Kidney capillary endothelial cell (primary cell): ENCODE data around the gene SGMS1.

ENCODE experiments used
- DNase-seq: peaks from one replicate; pipeline ENCODE4 v3.0.0-alpha.2; 2018; ENCODE audit warnings: low spot score

Gene SGMS1

DNA sequence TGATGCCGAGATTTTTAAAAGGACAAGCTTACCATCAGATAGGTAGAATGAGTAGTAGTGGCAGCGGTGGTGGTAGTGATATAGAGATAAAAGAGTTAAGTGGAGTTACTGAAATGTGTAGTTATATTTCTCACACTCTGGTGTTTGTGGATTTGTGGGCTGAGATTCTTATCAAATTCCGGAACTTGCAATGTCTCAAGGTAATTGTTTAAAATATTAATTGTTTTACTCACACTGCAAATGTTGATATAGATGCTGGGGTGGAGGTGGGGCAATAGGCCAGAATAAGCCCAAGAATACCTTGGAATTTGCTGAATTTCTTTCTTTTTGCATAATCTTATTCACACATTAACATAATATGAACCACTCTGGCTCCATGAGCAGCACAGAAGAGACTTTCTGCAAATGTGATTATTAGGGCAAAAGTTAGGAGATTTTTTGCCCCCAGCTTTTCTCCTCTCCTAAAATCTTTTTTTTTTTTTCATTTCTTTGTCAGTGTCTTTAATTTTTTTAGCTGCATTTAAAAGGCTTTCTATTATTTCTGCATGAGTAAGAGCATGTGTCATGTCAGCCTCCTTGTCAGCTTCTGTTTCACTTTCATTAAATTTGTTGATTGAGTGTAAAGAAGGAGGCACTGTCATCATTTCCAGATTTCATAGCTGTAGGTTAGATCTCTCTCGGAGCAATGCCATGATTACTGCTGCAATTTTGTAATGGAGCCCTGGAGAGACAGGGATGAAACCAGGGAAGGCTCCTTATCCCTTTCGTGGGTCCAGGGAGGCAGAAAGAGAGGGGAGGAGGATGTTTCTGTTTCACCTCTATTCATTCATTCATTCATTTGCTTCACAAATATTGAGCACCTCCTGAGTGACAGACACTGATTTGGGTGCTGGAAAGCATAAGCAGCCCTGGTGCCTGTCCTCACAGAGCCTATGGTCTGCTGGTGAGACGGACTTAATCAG is 13.1 kb upstream of the SGMS1 start:
- no peak for DNase-seq

DNA sequence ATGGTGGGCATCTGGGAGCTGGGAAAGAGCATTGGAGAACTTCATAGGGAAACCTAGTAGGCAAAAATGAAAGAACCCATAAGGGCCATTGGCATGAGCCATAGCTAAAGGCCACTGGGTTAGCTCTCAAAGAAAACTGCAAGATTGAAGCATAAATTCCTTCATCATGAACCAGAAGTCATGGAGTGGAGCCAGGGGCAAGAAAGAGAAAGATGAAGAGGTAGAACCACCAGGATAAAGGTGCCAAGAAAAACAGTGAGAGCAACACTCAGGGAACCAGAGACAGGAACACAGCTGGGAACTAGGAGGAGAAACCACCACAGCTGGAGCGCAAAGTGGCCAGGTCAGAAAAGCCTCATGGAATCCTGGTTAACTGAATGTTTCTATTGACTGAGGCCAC is 11.5 kb upstream of the SGMS1 start:
- no peak for DNase-seq

DNA sequence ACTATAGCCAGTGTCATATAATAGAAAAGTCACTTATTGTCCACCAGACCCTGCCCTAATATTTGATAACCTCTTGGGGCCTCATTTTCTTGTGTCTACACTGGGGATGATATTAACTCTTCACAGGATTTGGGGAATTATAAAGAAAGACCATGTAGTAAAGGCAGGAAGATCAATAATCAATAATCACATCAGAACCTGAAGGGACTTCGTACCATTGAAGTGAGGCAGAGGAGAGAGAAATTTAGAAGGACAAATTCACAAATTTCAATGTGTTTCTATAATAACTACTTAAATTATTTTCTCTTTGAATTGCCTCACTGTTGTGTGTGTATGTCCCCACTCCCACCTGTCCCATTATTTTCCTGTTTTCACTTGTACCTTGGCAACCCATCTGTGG is 10.7 kb upstream of the SGMS1 start:
- DNase-seq: no peak

DNA sequence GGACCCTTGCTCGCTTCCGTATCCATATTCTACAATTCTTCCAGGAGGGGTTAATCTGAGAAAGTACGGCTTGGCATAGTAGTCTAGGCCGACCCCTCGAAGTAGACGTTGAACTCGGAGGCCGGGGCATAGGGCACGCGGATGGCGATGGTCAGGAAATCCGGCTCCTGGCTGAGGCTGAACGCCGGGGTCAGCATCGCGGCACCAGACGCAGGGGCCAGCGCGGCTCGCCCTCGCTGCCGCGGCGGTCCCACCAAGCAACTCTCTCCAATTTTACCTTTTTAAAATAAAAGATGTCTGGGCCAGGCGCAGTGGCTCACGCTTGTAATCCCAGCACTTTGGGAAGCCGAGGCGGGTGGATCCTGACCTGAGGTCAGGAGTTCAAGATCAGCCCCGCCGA is 7.3 kb upstream of the SGMS1 start:
- DNase-seq: no peak

DNA sequence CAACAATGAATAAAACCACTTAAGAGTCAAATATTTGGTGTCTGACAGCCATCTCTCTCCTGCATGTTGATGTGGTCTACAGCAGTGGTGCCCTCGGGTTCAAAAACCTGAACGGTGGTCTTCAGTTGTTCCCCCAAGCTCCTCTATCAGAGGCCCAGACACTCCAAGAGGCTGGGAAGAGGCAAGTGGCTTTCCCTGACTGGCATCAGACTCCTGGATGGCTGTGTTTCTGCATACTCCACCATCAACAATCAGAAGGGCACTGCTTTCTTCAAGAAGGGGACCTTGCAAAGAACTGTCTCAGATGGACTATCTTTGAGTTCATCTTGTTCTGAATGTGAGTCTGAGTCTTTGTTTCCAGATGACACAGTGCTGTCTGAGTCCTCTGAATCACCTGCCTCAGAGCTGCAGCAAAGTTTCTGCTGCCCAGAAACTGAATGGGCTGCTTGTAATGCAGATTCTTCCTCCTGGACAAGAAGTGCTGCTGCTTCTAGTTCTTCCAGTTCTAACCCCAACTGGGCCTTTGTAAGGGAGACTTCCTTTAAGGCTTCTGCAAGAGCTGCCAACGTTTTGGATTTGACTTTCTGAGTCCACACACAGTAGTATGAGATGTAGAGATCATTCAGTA is 5.9 kb upstream of the SGMS1 start:
- DNase-seq: no peak

DNA sequence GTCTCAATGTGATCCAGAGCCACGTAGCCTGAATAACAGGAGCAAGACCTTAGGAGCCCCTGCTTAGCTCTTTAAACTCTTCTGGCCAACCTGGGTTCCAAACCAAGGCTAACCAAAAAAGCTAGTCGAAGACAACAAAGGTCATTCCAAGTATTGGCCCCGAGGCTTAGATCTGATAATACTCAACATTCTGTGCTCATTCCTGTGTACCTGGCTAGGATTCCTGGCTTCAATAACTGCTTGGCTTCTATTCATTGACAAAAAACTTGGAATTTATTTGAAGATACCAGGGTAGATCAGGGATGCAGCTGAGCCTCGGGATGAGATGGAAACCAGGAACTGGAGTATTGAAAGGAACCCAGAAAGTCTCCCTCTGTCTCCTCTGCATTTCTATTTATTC is 4.1 kb upstream of the SGMS1 start:
- DNase-seq: no peak

DNA sequence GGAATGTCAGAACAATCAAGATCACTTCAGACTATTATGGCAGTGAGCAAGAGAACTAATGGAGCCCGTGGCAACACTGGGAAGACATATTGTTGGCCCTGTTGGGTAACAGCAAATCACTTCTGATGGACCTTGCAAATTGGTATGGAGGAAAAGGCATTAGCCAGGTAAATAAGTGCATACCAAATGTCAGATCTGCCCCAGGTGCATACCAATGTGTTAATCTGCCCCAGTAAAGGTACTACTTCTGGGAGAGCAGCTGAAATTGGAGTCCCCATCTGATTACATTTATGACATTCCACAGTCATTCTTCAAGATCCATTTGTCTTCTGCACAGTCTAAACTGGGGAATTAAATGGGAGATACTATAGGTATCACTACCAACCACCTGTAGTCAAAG is 3.7 kb upstream of the SGMS1 start:
- no peak for DNase-seq

DNA sequence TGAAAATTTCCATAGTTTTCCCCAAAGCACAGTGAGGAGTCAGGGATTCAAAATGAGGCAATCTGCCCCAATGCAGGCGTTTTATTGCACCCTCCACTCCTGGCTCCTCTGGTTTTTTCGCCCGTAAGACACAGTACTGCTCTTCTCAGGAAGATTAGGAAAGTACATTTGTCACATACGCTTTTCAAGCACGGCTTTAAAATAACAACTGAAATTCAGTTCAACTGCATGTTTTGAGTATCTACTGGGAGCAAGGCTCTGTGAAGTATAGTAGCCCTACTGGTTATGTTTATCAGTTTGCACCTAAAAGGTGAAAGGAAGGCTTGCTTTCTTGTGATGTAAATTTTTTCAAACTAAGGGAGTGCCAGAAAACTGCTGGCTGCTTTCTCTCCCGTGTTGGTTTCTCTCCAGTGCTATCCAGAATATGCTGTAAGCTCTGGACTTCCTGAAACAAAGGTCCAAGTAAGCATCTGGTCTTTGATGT is 1.9 kb upstream of the SGMS1 start:
- DNase-seq: no peak

DNA sequence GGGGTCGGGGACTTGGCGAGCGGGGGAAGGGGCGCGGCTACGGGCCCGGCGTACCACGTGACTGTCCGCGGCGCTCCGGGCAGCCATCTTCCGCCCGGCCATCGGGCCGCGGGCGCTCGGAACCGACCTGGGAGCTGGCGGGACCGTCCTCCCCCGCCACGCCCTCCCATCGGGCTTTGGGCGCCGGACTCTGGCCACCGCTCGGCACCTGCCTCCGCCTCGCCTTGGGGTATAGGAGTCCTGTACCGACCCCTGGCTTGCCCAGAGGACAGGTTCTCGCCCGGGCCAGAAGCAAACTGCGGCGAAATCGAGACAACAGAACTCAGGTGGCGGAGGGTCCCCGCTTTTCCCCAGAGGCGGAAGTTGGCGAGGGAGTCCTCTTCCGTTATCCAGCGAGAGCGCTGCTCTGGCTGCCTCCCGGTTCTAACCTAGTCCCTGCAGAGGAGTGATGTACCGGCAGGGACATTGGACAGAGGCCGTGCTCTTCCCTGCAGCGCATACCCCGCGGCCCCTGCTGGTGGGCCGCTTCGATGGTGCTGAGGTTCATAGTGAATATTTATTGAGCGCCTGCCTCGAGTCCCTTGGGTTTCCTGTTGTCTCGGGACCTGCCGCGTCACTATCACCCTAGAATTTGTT is 1.2 kb upstream of the SGMS1 start:
- peak; percentile 69 for DNase-seq

DNA sequence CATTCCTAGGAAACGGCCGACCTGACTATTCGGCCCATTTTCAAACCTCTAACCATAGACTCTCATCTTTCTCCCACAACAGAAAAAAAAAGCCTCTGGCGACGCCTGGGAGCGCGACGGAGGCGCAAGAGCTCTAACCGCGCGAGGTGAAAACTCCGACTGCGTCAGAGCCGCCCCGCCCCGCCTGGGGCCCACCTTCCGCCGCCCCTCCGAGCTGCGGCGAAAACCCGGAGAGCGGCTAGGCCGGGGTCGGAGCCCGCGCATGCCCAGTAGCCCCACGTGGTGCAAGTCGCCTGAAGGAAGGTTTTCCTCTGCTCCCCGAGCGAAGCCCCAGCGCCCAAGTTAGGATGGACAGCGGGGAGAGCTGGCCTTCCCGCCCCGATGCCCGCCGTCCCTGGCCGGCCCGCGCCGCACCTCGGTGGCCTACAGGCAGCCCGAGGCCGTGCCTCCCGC is 683 bp upstream of the SGMS1 start:
- peak; percentile 94 for DNase-seq

DNA sequence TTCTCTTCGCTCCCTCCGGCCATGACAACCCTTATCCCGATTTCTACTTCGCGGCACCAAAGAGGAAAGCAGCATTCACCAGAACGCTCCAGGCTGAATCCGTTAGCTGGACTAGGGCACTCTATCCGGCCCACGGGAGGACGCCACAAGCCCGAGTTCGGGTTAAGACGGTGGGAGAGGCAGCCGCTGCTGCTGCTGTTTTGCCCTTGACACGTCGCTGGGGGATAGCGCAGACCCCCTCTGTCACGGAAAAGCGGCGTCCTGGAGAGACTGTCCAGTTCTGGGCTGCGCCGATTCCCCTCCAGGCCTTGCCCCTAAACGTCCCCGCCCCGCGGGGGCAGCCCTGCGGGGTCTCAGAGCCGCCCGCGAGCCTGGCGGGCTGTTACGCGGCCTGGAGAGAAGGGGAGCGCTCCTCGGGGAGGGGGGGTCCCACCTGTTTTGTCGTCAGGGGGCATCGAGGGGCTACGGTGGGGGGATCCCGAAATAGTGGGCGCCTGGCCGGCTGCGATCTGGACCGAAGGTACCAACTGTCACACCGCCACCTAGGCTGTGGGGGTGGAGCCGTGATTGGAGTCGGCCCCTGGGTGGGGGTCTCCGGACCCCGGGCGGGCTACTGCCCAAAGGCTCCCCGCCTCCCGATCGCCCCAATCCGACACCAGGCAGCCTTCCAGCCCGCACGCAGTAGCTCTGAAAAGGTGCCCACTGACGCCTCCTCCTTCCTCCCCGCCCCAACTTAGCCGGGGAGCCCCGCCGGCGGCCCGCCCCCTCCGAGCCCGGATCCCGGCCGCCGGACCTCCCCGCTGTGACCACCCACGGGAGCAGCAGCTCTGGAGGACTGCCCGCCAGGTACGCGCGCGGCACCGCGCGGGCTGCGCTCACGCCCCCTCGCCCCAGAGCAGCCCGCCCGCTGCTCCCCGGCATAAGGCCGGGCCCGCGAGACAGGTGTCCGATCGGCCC is 772 bp downstream of the SGMS1 start:
- DNase-seq: peak; percentile 33

DNA sequence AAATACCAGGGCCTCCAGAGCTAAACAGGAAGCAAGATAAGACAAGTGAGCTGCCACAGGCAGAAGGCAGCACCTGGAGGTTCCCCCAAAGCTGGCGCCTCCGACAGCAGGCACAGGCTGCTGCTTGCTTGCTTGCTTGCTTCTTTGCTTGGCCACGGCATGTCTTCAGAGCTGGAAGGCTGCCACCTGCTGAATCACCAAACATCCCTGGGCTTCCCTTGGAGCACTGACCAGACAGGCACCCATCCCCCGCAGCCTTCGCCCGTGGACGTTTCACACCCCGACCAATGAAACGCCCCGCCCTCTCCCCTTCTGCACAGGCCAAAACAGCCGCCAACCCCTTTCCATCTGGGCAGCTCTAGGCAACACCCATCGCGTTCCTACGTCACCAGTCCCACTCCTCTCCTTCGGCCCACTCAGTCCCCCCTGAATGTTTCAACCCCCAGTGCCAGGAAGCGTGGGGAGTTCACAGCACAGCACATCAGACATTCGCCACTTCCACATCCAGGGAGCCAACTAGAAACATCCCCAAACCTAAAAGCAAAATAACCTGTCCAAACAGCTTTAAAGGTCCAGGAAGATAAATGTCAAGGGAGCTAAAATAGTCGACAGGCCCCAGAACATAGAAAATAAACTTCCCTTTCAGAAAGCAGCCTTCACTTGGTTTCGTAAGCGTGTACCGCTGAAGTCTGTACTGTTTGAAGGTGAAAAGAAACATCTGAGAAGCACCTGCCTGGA is 1.6 kb downstream of the SGMS1 start:
- peak; percentile 82 for DNase-seq

DNA sequence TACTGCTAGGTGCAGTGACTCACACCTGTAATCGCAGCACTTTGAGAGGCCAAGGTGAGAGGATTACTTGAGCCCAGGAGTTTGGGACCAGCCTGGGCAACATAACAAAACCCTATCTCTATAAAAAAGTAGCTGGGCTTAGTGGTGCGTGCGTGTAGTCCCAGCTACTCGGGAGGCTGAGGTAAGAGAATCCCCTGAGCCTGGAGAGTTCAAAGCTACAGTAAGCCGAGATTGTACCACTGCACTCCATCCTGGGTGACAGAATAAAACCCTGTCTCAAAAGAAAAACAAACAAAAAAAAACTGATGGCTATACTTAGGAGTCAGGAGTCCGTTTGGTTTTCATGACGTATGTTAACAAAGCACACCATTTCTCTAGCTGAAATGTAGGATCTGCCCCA is 2.9 kb downstream of the SGMS1 start:
- no peak for DNase-seq

DNA sequence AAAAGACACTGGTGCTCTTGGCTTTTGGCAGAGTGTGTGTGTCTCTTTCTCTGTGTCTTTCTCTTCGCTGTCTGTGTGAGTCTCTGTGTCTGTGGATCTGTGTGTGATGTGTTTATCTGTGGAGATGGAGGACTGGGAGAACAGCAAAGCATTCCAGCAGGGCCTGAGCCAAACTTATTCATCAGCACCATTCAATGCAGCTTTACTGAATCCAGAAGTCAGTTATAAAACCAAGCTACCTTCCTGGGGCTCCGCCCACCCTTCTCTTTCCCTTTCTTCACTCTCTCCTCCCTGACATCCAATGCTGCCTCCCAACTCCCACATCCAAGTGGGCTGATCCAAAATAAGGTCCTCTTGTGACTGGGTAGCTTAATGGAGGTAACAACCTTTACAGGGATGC is 3.9 kb downstream of the SGMS1 start:
- DNase-seq: no peak

DNA sequence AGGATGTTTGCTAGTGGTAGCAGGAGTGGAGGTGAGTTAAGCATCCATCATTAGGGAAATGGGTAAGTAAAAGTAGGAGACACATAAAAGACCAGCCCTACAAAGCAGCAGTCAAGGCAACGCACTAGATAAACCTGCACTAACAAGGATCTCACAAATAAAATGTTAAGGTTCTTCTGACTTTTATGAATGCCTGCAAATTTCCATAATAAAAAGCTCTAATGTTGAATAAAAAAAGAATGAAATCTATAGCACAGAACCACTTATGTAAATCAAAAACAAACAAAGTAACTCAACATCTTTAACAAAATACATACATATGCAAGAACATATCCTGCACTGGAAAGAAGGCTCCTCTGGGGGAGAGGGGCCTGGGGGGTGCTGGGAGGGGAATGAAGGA is 4.6 kb downstream of the SGMS1 start:
- no peak for DNase-seq

DNA sequence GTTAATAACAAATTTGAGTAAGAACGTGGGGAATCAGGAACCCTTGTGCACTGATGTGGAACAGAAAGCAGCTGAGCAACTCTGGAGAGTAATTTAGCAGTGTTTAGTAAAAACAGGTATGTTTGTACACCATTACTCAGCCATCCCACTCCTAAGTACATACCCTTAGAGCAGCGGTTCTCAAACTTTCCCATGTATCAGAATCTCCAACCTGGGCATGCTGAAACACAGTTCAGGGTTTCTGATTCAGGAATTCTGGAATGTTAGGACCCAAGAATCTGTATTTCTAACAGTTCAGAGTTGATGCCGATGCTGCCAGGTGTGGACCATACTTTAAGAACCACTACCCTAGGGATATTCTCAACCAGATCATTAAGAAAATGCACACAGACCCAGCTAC is 5.1 kb downstream of the SGMS1 start:
- no peak for DNase-seq

DNA sequence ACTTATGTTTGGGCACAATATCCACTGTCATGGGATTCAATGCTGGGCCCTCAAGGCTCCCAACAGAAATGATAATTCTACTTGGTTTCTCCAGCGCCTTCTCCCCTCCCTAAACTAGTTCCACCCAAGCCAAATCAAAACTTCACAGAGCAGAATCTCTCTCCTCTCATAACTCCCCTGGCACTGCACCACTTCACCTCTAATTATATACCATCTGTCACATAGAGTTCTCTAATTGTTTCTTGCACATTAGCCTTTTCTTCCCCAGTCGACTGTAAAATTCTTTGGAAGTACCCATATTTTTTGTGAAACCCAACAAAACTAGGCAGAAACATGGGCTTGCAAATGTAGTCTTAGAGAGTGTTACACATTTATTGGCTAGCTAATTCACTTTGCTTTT is 8.1 kb downstream of the SGMS1 start:
- DNase-seq: no peak

DNA sequence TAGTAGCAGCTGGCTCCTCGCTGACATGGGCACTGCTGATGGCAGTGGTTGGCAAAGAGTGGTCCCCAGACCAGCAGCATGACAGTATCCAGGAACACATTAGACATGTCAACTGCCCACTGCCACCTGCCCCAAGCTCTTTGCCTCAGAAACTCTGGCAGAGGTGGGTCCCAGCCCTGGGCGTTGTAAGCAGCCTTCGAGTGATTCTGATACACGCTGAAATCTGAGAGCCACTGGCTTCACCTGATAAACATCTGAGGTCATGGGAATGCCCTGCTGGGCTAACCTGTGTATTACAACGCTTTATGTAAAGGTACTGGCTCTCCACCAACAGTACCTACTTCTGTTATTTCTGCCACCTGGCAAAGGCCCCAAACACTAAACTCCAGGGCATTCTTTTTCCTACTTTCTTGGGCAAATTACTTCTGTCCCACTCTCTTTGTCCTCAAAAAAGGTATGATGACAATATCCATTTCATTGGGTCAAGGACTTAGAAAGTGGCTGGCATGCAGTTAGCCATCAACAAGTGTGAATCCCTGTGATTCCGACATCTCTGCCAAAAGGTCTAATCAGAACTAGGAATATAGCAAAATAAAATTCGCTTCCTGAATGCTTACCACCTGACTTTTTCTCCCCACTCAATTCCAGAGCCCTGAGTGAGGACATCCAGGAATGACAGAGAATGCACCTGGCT is 9.2 kb downstream of the SGMS1 start:
- DNase-seq: no peak

DNA sequence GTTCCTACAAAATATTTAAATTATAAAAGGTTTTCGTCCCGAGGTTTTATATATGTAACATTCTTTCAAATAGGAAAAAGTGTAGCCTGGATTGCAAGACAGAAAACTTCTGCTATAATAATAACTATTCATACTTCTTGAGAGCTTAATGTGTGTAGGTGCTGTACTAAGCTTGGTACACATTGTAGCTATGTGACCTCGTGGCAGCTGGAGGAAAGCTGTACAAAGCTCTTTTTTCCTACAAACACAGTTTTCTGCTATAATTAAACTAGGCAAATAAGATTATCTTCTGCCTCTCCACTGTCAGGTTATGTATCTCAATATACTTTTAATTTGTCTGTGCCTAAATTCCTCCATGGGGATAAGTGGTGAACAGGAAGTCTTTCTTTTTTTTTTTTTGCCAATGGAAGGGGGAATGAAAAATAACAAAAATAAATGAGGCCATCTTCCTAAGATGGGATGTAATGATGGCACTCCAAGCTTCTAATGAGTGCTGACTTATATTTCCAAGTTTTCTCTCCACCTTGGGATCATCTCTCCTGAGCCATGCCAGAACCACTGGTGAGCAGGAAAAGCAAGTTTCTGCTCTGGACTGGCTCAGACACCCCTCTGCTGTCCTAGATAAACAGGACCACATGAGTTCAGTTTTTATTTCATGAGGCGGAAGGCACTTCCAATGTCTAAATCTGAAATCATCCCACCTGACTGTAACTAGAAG is 9.9 kb downstream of the SGMS1 start:
- DNase-seq: no peak

DNA sequence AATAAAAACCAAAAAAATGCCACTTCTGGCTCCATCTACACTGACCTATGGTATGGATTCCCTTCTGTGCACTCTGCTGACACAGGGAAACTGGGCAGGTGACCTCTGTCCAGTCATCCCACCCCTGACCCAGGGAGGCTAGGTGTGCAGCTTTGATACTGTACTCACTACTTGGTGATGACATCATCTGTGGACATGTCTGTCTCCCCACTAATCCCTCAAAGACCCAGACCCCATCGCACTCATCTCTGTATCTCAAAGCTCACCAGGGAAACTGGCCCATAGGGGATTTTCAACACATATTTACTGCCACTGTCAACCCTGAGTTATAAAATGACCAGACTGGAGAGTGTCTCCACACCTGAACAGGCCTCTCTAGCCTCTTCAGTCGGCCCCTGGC is 10.6 kb downstream of the SGMS1 start:
- DNase-seq: no peak
